Hepatocyte (in vitro differentiated cells): ENCODE results near the gene LRBA. TPM values are rescaled to one million over a fixed set of nuclear protein-coding genes. Genes with fewer than 3 reads are reported as not detected.
"Not testable (repeated sequence)": the region's sequence is repeated elsewhere in the genome, so short reads cannot be mapped to it uniquely, and the experiment has no call there.

Experiments
- DNase-seq: peaks from one replicate; pipeline ENCODE4 v3.0.0-alpha.2; 2016; ENCODE audit warnings: low spot score
- H2AFZ ChIP-seq: fragments of 200-600 bp; sonication (generic); 2 replicates; pipeline ENCODE4 v1.6.0; 2016; ENCODE audit warnings: antibody characterized with exemption, mild to moderate bottlenecking
- H3K27ac ChIP-seq: fragments of 200-600 bp; sonication (generic); 2 replicates; pipeline ENCODE4 v1.5.1; 2016; ENCODE audit warnings: mild to moderate bottlenecking
- H3K27me3 ChIP-seq: fragments of 200-600 bp; sonication (generic); 2 replicates; pipeline ENCODE4 v1.6.1; 2016
- H3K36me3 ChIP-seq: fragments of 200-600 bp; sonication (generic); replicated peaks from 2 replicates; pipeline ENCODE4 v1.5.1; 2016; ENCODE audit warnings: low read depth; ENCODE audit not compliant: insufficient read depth
- H3K4me1 ChIP-seq: fragments of 200-600 bp; sonication (generic); 2 replicates; pipeline ENCODE4 v1.5.1; 2016; ENCODE audit warnings: mild to moderate bottlenecking, moderate library complexity; ENCODE audit not compliant: insufficient read depth
- H3K4me2 ChIP-seq: fragments of 200-600 bp; sonication (generic); 2 replicates; pipeline ENCODE4 v1.6.0; 2016
- H3K4me3 ChIP-seq: fragments of 200-600 bp; sonication (generic); 2 replicates; pipeline ENCODE4 v1.5.1; 2016; ENCODE audit warnings: mild to moderate bottlenecking
- H3K79me2 ChIP-seq: fragments of 200-600 bp; sonication (generic); 2 replicates; pipeline ENCODE4 v1.6.0; 2017; ENCODE audit warnings: mild to moderate bottlenecking
- H3K9me2 ChIP-seq: fragments of 200-600 bp; sonication (generic); replicated peaks from 2 replicates; pipeline ENCODE4 v1.6.0; 2017; ENCODE audit warnings: mild to moderate bottlenecking; ENCODE audit not compliant: insufficient read depth
- H3K9me3 ChIP-seq: fragments of 200-600 bp; sonication (generic); 2 replicates; pipeline ENCODE4 v1.5.1; 2016; ENCODE audit warnings: low read depth, mild to moderate bottlenecking
- H4K20me1 ChIP-seq: fragments of 200-600 bp; sonication (generic); 2 replicates; pipeline ENCODE4 v1.6.0; 2016; ENCODE audit warnings: mild to moderate bottlenecking; ENCODE audit not compliant: insufficient read depth, poor library complexity, severe bottlenecking
- CTCF ChIP-seq: fragments of 200-600 bp; sonication (generic); IDR thresholded peaks from 2 replicates; pipeline ENCODE4 v1.5.1; 2016; ENCODE audit warnings: antibody characterized with exemption, mild to moderate bottlenecking; ENCODE audit not compliant: poor library complexity
- EZH2 ChIP-seq: fragments of 200-600 bp; sonication (generic); IDR thresholded peaks from 2 replicates; pipeline ENCODE4 v1.6.1; 2016; ENCODE audit warnings: antibody characterized with exemption, mild to moderate bottlenecking, borderline replicate concordance
- EZH2phosphoT487 ChIP-seq: fragments of 200-600 bp; sonication (generic); IDR thresholded peaks from one replicate; pipeline ENCODE4 v1.6.1; 2018; ENCODE audit warnings: antibody characterized with exemption, mild to moderate bottlenecking, low read depth, moderate library complexity; ENCODE audit not compliant: unreplicated experiment, severe bottlenecking
- WGBS: methylation state at CpG from one replicate; pipeline ENCODE4 v1.1.6; 2016; ENCODE audit warnings: low lambda C conversion rate; ENCODE audit errors: missing lambda C conversion rate; 5-methylcytosine and 5-hydroxymethylcytosine counted together
- polyA plus RNA-seq: library from polyadenylated mRNA; unstranded; fragments of >200 nt; fragmentation: Nextera tagmentation; extraction: Ambion mirVana; gene quantifications from 2 replicates; pipeline ENCODE4 v1.2.1, GENCODE V29; 2016
- total RNA-seq: library from RNA; depleted of rRNA; stranded (reverse); fragments of >200 nt; gene quantifications from 2 replicates; pipeline ENCODE4 v1.2.3, GENCODE V29; 2014

LRBA gene
- total and polyA plus RNA-seq, 2 experiments from 2014 or later = 14.1 to 69.4 TPM

DNA sequence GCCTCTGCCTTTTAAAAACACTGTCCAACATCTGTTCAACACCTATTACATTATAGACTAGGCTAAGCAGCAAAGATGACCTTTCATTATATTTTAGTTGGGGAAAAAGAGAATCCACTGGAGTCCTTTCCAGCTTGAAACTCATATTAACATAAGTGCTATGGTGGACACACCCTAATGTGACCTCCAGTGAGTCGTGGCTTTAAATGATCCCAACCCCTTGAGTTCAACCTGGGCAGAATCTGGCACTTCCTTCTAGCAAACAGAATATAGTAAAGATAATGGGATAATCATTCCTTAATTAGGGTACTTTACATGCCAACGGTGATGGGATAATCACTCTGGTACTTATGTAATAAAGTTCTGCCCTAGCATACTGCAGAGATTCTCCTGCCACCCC is 270.5 kb downstream of the LRBA start:
- H3K36me3 ChIP-seq = no peaks in the 10 kb centered on the region
- no peak overlapping the region for H3K27ac ChIP-seq
- no peaks in the 10 kb centered on the region for H3K4me1 ChIP-seq
- H3K4me3 ChIP-seq = no peak overlapping the region
- no peak overlapping the region for H2AFZ ChIP-seq
- H3K79me2 ChIP-seq = no peaks in the 10 kb centered on the region
- H3K9me3 ChIP-seq = no peaks in the 10 kb centered on the region
- H3K27me3 ChIP-seq = no peaks in the 10 kb centered on the region
- DNase-seq = no peak
- no peak overlapping the region for H3K4me2 ChIP-seq
- no peaks in the 10 kb centered on the region for H4K20me1 ChIP-seq
- no peak for TF ChIP-seq CTCF
- no peak for TF ChIP-seq EZH2
- TF ChIP-seq EZH2phosphoT487 = no peak
- no peaks in the 10 kb centered on the region for H3K9me2 ChIP-seq
- 77% methylated on average over 2 of the region's 2 CpGs for WGBS

- Histone ChIP-seq H3K27me3 (no peaks in the 10 kb centered on the region), H3K36me3 (no peaks in the 10 kb centered on the region), H3K9me2 (no peaks in the 10 kb centered on the region), H3K9me3 (no peaks in the 10 kb centered on the region), H3K4me3 (no peak overlapping the region), H3K27ac (no peak overlapping the region), H4K20me1 (no peaks in the 10 kb centered on the region), H3K79me2 (no peaks in the 10 kb centered on the region), H2AFZ (no peak overlapping the region), H3K4me2 (no peak overlapping the region), H3K4me1 (no peaks in the 10 kb centered on the region)
- no peak for DNase-seq
- TF ChIP-seq CTCF = no peak
- TF ChIP-seq EZH2phosphoT487 = no peak
- no peak for TF ChIP-seq EZH2
- WGBS = 62% methylated on average over 2 of the region's 2 CpGs
Observed at GRCh38 chr4:150743564-150744342, 271.3 kb downstream of the LRBA start.

DNA sequence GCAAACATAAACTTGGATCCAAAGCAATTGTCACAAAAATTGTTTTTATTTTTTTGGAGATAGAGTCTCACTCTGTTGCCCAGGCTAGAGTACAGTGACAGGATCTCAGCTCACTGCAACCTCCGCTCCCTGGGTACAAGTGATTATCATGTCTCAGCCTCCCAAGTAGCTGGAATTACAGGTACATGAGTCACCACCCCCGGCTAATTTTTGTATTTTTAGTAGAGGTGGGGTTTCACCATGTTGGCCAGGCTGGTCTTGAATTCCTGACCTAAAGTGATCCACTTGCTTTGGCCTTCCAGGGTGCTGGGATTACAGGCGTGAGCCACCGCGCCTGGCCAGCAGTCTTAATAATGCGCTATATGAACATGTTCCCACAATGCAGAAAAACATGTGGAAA is 272.2 kb downstream of the LRBA start:
- H3K4me1 ChIP-seq, H3K9me2 ChIP-seq, DNase-seq, H3K27me3 ChIP-seq, H3K79me2 ChIP-seq, H3K9me3 ChIP-seq, H3K4me2 ChIP-seq, H4K20me1 ChIP-seq, H3K4me3 ChIP-seq, H3K27ac ChIP-seq, H2AFZ ChIP-seq, H3K36me3 ChIP-seq: not testable (repeated sequence)
- 84% methylated on average over 6 of the region's 6 CpGs for WGBS

- H3K9me2 ChIP-seq = no peaks in the 10 kb centered on the region
Observed at GRCh38 chr4:150739591-150739990, 275.5 kb downstream of the LRBA start.

More at GRCh38 chr4:150739591-150739990, 275.5 kb downstream of the LRBA start:
- TF ChIP-seq CTCF (no peak), EZH2 (no peak), EZH2phosphoT487 (no peak)
- Histone ChIP-seq H3K4me1 (no peaks in the 10 kb centered on the region), H3K36me3 (peaks cover under 1% of the 10 kb centered on the region), H3K9me3 (no peaks in the 10 kb centered on the region), H2AFZ (no peak overlapping the region), H3K79me2 (no peaks in the 10 kb centered on the region), H3K4me3 (no peak overlapping the region), H3K4me2 (no peak overlapping the region), H3K27ac (no peak overlapping the region), H4K20me1 (no peaks in the 10 kb centered on the region), H3K27me3 (no peaks in the 10 kb centered on the region)
- no peak for DNase-seq
- 77% methylated on average over 3 of the region's 3 CpGs for WGBS
